H9 (cell line): ENCODE data around the gene PFKL. TPM values are rescaled to one million over a fixed set of nuclear protein-coding genes. Genes with fewer than 3 reads are reported as not detected.

Experiments
- DNase-seq: peaks from one replicate; pipeline ENCODE4 v3.0.0-alpha.2; 2017
- H2AFZ ChIP-seq: one replicate; pipeline ENCODE4 v1.6.1; 2013; ENCODE audit warnings: mild to moderate bottlenecking, low read length, control low read depth, moderate library complexity
- H2AK5ac ChIP-seq: 2 replicates; pipeline ENCODE4 v1.6.1; 2013; ENCODE audit warnings: low read length, control low read depth, mixed read lengths; ENCODE audit not compliant: insufficient read length
- H2BK120ac ChIP-seq: one replicate; pipeline ENCODE4 v1.6.1; 2013; ENCODE audit warnings: low read depth, mild to moderate bottlenecking, low read length, control low read depth, inconsistent platforms; ENCODE audit not compliant: poor library complexity, severe bottlenecking
- H2BK12ac ChIP-seq: 2 replicates; pipeline ENCODE4 v1.6.1; 2013; ENCODE audit warnings: low read length, control low read depth, mixed read lengths, low read depth; ENCODE audit not compliant: insufficient read length
- H2BK15ac ChIP-seq: 2 replicates; pipeline ENCODE4 v1.6.1; 2013; ENCODE audit warnings: low read depth, low read length, control low read depth
- H2BK20ac ChIP-seq: one replicate; pipeline ENCODE4 v1.6.1; 2013; ENCODE audit warnings: low read depth, mild to moderate bottlenecking, low read length, control low read depth, inconsistent platforms; ENCODE audit not compliant: poor library complexity, severe bottlenecking
- H2BK5ac ChIP-seq: 2 replicates; pipeline ENCODE4 v1.6.1; 2013; ENCODE audit warnings: low read length, control low read depth, mixed read lengths; ENCODE audit not compliant: insufficient read length
- H3K14ac ChIP-seq: 2 replicates; pipeline ENCODE4 v1.6.1; 2013; ENCODE audit warnings: low read length, control low read depth; ENCODE audit not compliant: insufficient read depth
- H3K18ac ChIP-seq: 2 replicates; pipeline ENCODE4 v1.6.1; 2013; ENCODE audit warnings: low read depth, mild to moderate bottlenecking, mixed read lengths, low read length, control low read depth; ENCODE audit not compliant: insufficient read length
- H3K23ac ChIP-seq: 2 replicates; pipeline ENCODE4 v1.6.1; 2013; ENCODE audit warnings: low read length, control low read depth, mixed read lengths, low read depth; ENCODE audit not compliant: insufficient read length
- H3K23me2 ChIP-seq: 2 replicates; pipeline ENCODE4 v1.6.1; 2013; ENCODE audit warnings: low read depth, mild to moderate bottlenecking, mixed read lengths, low read length, control low read depth; ENCODE audit not compliant: insufficient read length, poor library complexity, severe bottlenecking
- H3K27ac ChIP-seq: 2 replicates; pipeline ENCODE4 v1.5.1; 2013; ENCODE audit warnings: low read length, control low read depth, mixed read lengths, low read depth; ENCODE audit not compliant: insufficient read length
- H3K27me3 ChIP-seq: 2 replicates; pipeline ENCODE4 v1.6.1; 2013; ENCODE audit warnings: low read length, control low read depth, inconsistent platforms; ENCODE audit not compliant: insufficient read depth
- H3K4ac ChIP-seq: 2 replicates; pipeline ENCODE4 v1.6.1; 2013; ENCODE audit warnings: low read depth, mild to moderate bottlenecking, control low read depth, inconsistent platforms, low read length, moderate library complexity
- H3K4me1 ChIP-seq: 2 replicates; pipeline ENCODE4 v1.6.1; 2013; ENCODE audit warnings: low read length, control low read depth, inconsistent platforms; ENCODE audit not compliant: insufficient read depth
- H3K4me2 ChIP-seq: 2 replicates; pipeline ENCODE4 v1.6.1; 2013; ENCODE audit warnings: low read length, control low read depth, mixed read lengths; ENCODE audit not compliant: insufficient read length, insufficient read depth
- H3K56ac ChIP-seq: 2 replicates; pipeline ENCODE4 v1.6.1; 2013; ENCODE audit warnings: low read depth, mild to moderate bottlenecking, mixed read lengths, low read length, control low read depth; ENCODE audit not compliant: insufficient read length
- H3K79me1 ChIP-seq: 2 replicates; pipeline ENCODE4 v1.6.1; 2013; ENCODE audit warnings: low read depth, mild to moderate bottlenecking, moderate library complexity, low read length, control low read depth, inconsistent platforms; ENCODE audit not compliant: insufficient read depth, poor library complexity, severe bottlenecking
- H3K79me2 ChIP-seq: 2 replicates; pipeline ENCODE4 v1.6.1; 2013; ENCODE audit warnings: low read length, control low read depth, inconsistent platforms; ENCODE audit not compliant: insufficient read depth
- H3K9ac ChIP-seq: 2 replicates; pipeline ENCODE4 v1.6.1; 2013; ENCODE audit warnings: low read length, control low read depth, mixed read lengths; ENCODE audit not compliant: insufficient read length; ENCODE audit errors: extremely low read depth
- H3K9me3 ChIP-seq: one replicate; pipeline ENCODE4 v1.6.1; 2013; ENCODE audit warnings: low read depth, low read length, inconsistent platforms; ENCODE audit not compliant: control insufficient read depth
- H3T11ph ChIP-seq: one replicate; pipeline ENCODE4 v1.6.1; 2013; ENCODE audit warnings: mild to moderate bottlenecking, low read length, control low read depth, inconsistent platforms
- H4K20me1 ChIP-seq: one replicate; pipeline ENCODE4 v1.6.1; 2013; ENCODE audit not compliant: control insufficient read depth, insufficient read length, insufficient read depth
- H4K5ac ChIP-seq: 2 replicates; pipeline ENCODE4 v1.6.1; 2013; ENCODE audit warnings: low read depth, mild to moderate bottlenecking, mixed read lengths, low read length, control low read depth; ENCODE audit not compliant: insufficient read length
- H4K8ac ChIP-seq: replicated peaks from 2 replicates; pipeline ENCODE4 v1.6.1; 2013; ENCODE audit warnings: low read length, control low read depth, mixed read lengths, low read depth; ENCODE audit not compliant: insufficient read length
- H4K91ac ChIP-seq: 2 replicates; pipeline ENCODE4 v1.6.1; 2013; ENCODE audit warnings: low read depth, mild to moderate bottlenecking, moderate library complexity, mixed read lengths, low read length, control low read depth; ENCODE audit not compliant: insufficient read length
- H3K27ac Mint-ChIP-seq, 3 experiments: 2 replicates in 2 of 3; 3 replicates in 1 of 3; pipeline ENCODE4 v1.8.0; 2020 to 2021; ENCODE audit warnings: mixed read lengths in 3 of 3, mild to moderate bottlenecking in 1 of 3, moderate library complexity in 1 of 3
- H3K27me3 Mint-ChIP-seq: 2 replicates; pipeline ENCODE4 v1.8.0; 2021; ENCODE audit warnings: low read depth, mild to moderate bottlenecking, moderate library complexity, mixed read lengths
- H3K36me3 Mint-ChIP-seq, 3 experiments: 2 replicates in 2 of 3; 3 replicates in 1 of 3; pipeline ENCODE4 v1.8.0; 2020 to 2021; ENCODE audit warnings: low read depth in 3 of 3, mixed read lengths in 3 of 3; ENCODE audit not compliant: insufficient read depth in 1 of 3
- H3K4me1 Mint-ChIP-seq, 2 experiments: 2 replicates each; pipeline ENCODE4 v1.8.0; 2020; ENCODE audit warnings: mixed read lengths in 2 of 2
- H3K4me3 Mint-ChIP-seq, 2 experiments: 2 replicates in 1 of 2; 3 replicates in 1 of 2; pipeline ENCODE4 v1.8.0; 2020 to 2021; ENCODE audit warnings: mild to moderate bottlenecking in 2 of 2, mixed read lengths in 2 of 2, moderate library complexity in 1 of 2
- H3K9me3 Mint-ChIP-seq, 2 experiments: 2 replicates in 1 of 2; 3 replicates in 1 of 2; pipeline ENCODE4 v1.8.0; 2020; ENCODE audit warnings: mild to moderate bottlenecking in 2 of 2, mixed read lengths in 2 of 2, moderate library complexity in 1 of 2
- CTCF ChIP-seq: fragments of 200-600 bp; sonication (generic); conservative IDR thresholded peaks from 3 replicates; pipeline ENCODE4 v1.8.0; 2021; ENCODE audit warnings: antibody characterized with exemption, mild to moderate bottlenecking
- WGBS: extraction: QIAGEN DNeasy Blood & Tissue Kit; methylation state at CpG from one replicate; pipeline ENCODE4 v1.1.7; 2013; ENCODE audit warnings: missing lambda C conversion rate, low lambda C conversion rate, mixed read lengths; ENCODE audit not compliant: insufficient read length; ENCODE audit errors: extremely low coverage; 5-methylcytosine and 5-hydroxymethylcytosine counted together
- total RNA-seq: library from RNA; stranded (reverse); gene quantifications from 2 replicates; pipeline ENCODE4 v1.2.1, GENCODE V29; 2021

The PFKL gene
- total RNA-seq, 1 experiment from 2014 or later = 107 TPM

GRCh38 chr21:44327603-44327974 lies 27.7 kb downstream of the PFKL start:
- Histone ChIP-seq H2AFZ (no peak overlapping the region), H2BK5ac (no peak overlapping the region), H3K4ac (no peak overlapping the region), H2BK15ac (no peak overlapping the region), H3K23ac (no peak overlapping the region), H3K79me2 (no peaks in the 10 kb centered on the region), H3K18ac (no peak overlapping the region), H3K27ac (no peak overlapping the region), H4K8ac (no peak overlapping the region), H2BK20ac (no peak overlapping the region), H4K5ac (no peak overlapping the region), H3K23me2 (no peaks in the 10 kb centered on the region), H3K27me3 (no peaks in the 10 kb centered on the region), H3K9me3 (no peaks in the 10 kb centered on the region), H2BK12ac (no peak overlapping the region), H3K56ac (no peak overlapping the region), H3K4me1 (no peaks in the 10 kb centered on the region), H3K9ac (no peak overlapping the region), H3K14ac (no peak overlapping the region), H3K4me2 (no peak overlapping the region), H4K20me1 (no peaks in the 10 kb centered on the region), H4K91ac (no peak overlapping the region), H3K79me1 (no peaks in the 10 kb centered on the region), H2BK120ac (no peak overlapping the region), H3T11ph (no peak overlapping the region), H2AK5ac (no peak overlapping the region)
- TF ChIP-seq CTCF = no peak
- no peaks in the 10 kb centered on the region for H3K27me3 Mint-ChIP-seq
- 0 out of 4 replicates have a peak, but pooled peaks cover 0 to 3% of the 10 kb centered on the region in 2 experiments for H3K4me1 Mint-ChIP-seq
- H3K4me3 Mint-ChIP-seq = no peak overlapping the region
- H3K36me3 Mint-ChIP-seq = peaks cover 0 to 8% (median 6%) of the 10 kb centered on the region in 3 experiments; a peak in 5 of 7 replicates
- H3K9me3 Mint-ChIP-seq = no peaks in the 10 kb centered on the region
- H3K27ac Mint-ChIP-seq = no peak overlapping the region
- no peak for DNase-seq
- WGBS = no CpG with 5 or more reads among the region's 11 CpGs
